Brain pericyte (primary cell): ENCODE measurements around the gene PDE9A.

Experiments
- DNase-seq: peaks from one replicate; pipeline ENCODE4 v3.0.0-alpha.2; 2012; ENCODE audit warnings: low read depth, low spot score

The PDE9A gene

GRCh38 chr21:42655796-42656770 is 2.7 kb downstream of the PDE9A start:
- no peak for DNase-seq

- no peak for DNase-seq
Measured at GRCh38 chr21:42656872-42657271, 3.5 kb downstream of the PDE9A start.

GRCh38 chr21:42657676-42658319 is 4.4 kb downstream of the PDE9A start:
- DNase-seq = no peak

- no peak for DNase-seq
Measured at GRCh38 chr21:42658320-42659105, 5.1 kb downstream of the PDE9A start.

- no peak for DNase-seq
Measured at GRCh38 chr21:42659416-42660117, 6.1 kb downstream of the PDE9A start.

- DNase-seq = no peak
Measured at GRCh38 chr21:42660118-42660470, 6.7 kb downstream of the PDE9A start.

GRCh38 chr21:42661688-42662429 is 8.4 kb downstream of the PDE9A start:
- no peak for DNase-seq

GRCh38 chr21:42662430-42663199 is 9.2 kb downstream of the PDE9A start:
- no peak for DNase-seq

GRCh38 chr21:42663200-42663750 is 9.9 kb downstream of the PDE9A start:
- DNase-seq = no peak

GRCh38 chr21:42663860-42664535 is 10.6 kb downstream of the PDE9A start:
- DNase-seq = no peak

- DNase-seq = no peak
Measured at GRCh38 chr21:42664614-42665013, 11.2 kb downstream of the PDE9A start.

- no peak for DNase-seq
Measured at GRCh38 chr21:42665026-42665425, 11.6 kb downstream of the PDE9A start.

GRCh38 chr21:42665484-42665883 is 12.1 kb downstream of the PDE9A start:
- DNase-seq = no peak

GRCh38 chr21:42666023-42666747 is 12.8 kb downstream of the PDE9A start:
- DNase-seq = no peak

GRCh38 chr21:42666925-42667324 is 13.5 kb downstream of the PDE9A start:
- no peak for DNase-seq

GRCh38 chr21:42668298-42668992 is 15.0 kb downstream of the PDE9A start:
- DNase-seq = no peak

- DNase-seq = no peak
Measured at GRCh38 chr21:42669041-42669440, 15.6 kb downstream of the PDE9A start.
